ENCODE measurements around the gene COL2A1. TPM values are rescaled to one million over a fixed set of nuclear protein-coding genes. Genes with fewer than 3 reads are reported as not detected.

Gene COL2A1
- total RNA-seq, 1 donor from 2014 or later, result 1.9 TPM

DNA sequence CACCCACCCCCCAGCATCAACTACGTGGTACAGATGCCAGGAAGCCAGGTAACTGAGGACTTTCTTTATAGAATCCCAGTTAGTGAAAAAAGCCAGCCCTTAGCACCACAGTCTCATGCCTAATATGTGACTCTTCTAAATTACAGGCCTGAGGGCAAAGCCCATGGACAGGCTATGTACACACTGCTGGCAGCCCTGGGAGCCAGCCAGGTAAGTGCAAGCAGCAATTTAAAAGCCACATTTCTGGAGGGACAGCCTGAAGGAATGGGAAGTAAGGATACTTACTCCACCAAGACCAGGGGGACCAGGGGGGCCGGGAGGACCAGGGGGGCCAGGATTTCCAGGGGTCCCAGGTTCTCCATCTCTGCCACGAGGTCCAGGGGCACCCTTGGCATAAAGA is 7.0 kb downstream of the COL2A1 start:
- Mint-ChIP-seq H3K4me3 (ENCODE audit: unreplicated experiment) (no peak overlapping the region), H3K4me1 (ENCODE audit: unreplicated experiment) (peaks cover 8% of the 10 kb centered on the region), H3K27ac (ENCODE audit: unreplicated experiment) (no peak overlapping the region), H3K36me3 (ENCODE audit: low read depth, unreplicated experiment) (no peaks in the 10 kb centered on the region), H3K27me3 (ENCODE audit: unreplicated experiment) (peaks cover 32% of the 10 kb centered on the region), H3K9me3 (ENCODE audit: unreplicated experiment) (no peaks in the 10 kb centered on the region)
- DNase-seq (ENCODE audit: low spot score), result no peak
- TF ChIP-seq CTCF (IDR thresholded peaks at IDR 0.05; ENCODE audit: unreplicated experiment), result no peak

- no peak for TF ChIP-seq CTCF (IDR thresholded peaks at IDR 0.05; ENCODE audit: unreplicated experiment)
- Mint-ChIP-seq H3K4me3 (ENCODE audit: unreplicated experiment) (no peak overlapping the region), H3K27ac (ENCODE audit: unreplicated experiment) (no peak overlapping the region), H3K4me1 (ENCODE audit: unreplicated experiment) (peaks cover 1% of the 10 kb centered on the region), H3K9me3 (ENCODE audit: unreplicated experiment) (no peaks in the 10 kb centered on the region), H3K36me3 (ENCODE audit: low read depth, unreplicated experiment) (no peaks in the 10 kb centered on the region), H3K27me3 (ENCODE audit: unreplicated experiment) (peaks cover 23% of the 10 kb centered on the region)
- DNase-seq (ENCODE audit: low spot score), result no peak
Measured at GRCh38 chr12:47995981-47996401, 8.3 kb downstream of the COL2A1 start.

GRCh38 chr12:47993491-47993890 is 10.8 kb downstream of the COL2A1 start:
- no peaks in the 10 kb centered on the region for H3K36me3 Mint-ChIP-seq (ENCODE audit: low read depth, unreplicated experiment)
- no peak for TF ChIP-seq CTCF (IDR thresholded peaks at IDR 0.05; ENCODE audit: unreplicated experiment)
- no peak for DNase-seq (ENCODE audit: low spot score)
- H3K4me3 Mint-ChIP-seq (ENCODE audit: unreplicated experiment), result no peak overlapping the region
- no peaks in the 10 kb centered on the region for H3K9me3 Mint-ChIP-seq (ENCODE audit: unreplicated experiment)
- H3K27ac Mint-ChIP-seq (ENCODE audit: unreplicated experiment), result no peak overlapping the region
- peaks cover 18% of the 10 kb centered on the region for H3K27me3 Mint-ChIP-seq (ENCODE audit: unreplicated experiment)
- peaks cover 5% of the 10 kb centered on the region for H3K4me1 Mint-ChIP-seq (ENCODE audit: unreplicated experiment)

- TF ChIP-seq CTCF (IDR thresholded peaks at IDR 0.05; ENCODE audit: unreplicated experiment), result no peak
- Mint-ChIP-seq H3K36me3 (ENCODE audit: low read depth, unreplicated experiment) (no peaks in the 10 kb centered on the region), H3K27me3 (ENCODE audit: unreplicated experiment) (peaks cover 18% of the 10 kb centered on the region), H3K9me3 (ENCODE audit: unreplicated experiment) (no peaks in the 10 kb centered on the region), H3K4me3 (ENCODE audit: unreplicated experiment) (no peak overlapping the region), H3K4me1 (ENCODE audit: unreplicated experiment) (peaks cover 12% of the 10 kb centered on the region), H3K27ac (ENCODE audit: unreplicated experiment) (no peak overlapping the region)
- DNase-seq (ENCODE audit: low spot score), result no peak
Measured at GRCh38 chr12:47992776-47993175, 11.5 kb downstream of the COL2A1 start.

DNA sequence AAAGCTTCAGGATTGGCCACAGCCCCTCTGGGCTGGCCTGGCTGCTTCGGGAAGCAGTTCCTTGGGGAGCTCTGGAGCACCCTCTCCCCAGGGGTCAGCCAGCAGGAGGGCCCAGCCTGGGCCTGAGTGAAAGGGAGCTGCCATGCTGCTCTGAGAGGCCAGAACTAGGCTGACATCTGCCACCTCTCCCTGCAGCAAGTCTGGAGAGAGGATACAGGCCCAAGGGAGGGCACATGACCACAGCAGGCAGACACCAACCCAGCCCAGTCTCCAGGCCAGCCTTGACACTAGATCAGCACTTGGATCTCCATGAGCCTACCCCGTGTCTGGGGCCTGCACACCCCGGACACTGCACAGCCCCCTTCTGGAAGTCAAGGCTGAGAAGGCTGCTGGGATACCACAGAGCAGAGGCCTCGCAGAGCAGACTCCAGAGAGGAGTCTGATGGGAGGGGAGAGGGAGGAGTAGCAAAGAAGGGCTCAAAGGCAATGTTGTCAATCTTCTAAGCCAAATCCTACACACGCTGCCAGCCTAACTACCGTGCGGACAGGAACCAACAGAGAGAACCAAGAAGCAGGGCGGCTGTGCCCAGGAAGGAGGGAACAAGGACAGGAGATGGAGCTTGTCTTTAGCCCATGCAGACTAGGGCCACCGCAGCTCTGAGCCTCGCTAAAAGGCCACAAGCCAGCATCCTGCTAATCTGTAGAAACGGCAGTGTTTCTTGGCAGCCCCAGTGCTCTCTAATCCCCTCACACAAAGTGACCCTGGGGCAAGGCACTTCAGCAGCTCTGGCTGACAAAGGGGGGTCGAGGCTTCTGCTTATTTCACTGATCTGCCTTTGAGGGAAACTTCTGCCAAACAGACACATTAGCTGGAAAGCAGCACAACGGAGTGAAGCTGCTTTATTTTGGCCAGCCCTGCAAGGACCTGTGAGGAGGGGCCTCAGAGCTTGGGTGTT is 12.9 kb downstream of the COL2A1 start:
- H3K4me1 Mint-ChIP-seq (ENCODE audit: unreplicated experiment), result peaks cover 13% of the 10 kb centered on the region
- no peaks in the 10 kb centered on the region for H3K36me3 Mint-ChIP-seq (ENCODE audit: low read depth, unreplicated experiment)
- TF ChIP-seq CTCF (IDR thresholded peaks at IDR 0.05; ENCODE audit: unreplicated experiment), result no peak
- DNase-seq (ENCODE audit: low spot score), result no peak
- H3K27ac Mint-ChIP-seq (ENCODE audit: unreplicated experiment), result no peak overlapping the region
- H3K9me3 Mint-ChIP-seq (ENCODE audit: unreplicated experiment), result no peaks in the 10 kb centered on the region
- H3K4me3 Mint-ChIP-seq (ENCODE audit: unreplicated experiment), result no peak overlapping the region
- peaks cover 20% of the 10 kb centered on the region for H3K27me3 Mint-ChIP-seq (ENCODE audit: unreplicated experiment)

Data from endothelial cell (in vitro differentiated cells).